ENCODE data around the gene RHOA. TPM values are rescaled to one million over a fixed set of nuclear protein-coding genes. Genes with fewer than 3 reads are reported as not detected.

The RHOA gene
- total RNA-seq, 3 donors from 2014 or later (not counting 1 experiment from before 2014, with no cell fraction given): 342 to 372 (median 370) TPM

DNA sequence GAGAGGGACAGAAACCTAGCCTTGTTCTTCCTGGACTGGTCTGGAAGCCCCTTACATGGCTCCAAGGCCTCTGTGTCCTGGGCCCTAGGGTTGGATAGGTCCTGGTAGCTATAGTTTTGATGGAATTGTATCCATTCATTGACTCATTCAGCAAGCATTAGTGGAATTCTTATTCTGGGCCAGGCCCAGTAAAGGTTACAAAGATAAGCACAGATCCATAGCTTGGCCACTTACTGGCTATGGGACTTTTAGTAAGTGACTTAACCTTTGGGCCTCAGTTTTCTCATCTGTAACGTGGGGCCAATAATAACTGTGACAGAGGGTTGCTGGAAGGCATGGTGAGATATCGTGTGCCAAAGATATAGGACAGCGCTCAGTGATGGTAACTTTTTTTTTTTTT, 44.7 kb upstream of the RHOA start:
- Histone ChIP-seq H3K27ac (ENCODE audit: low read length) (no peak overlapping the region), H3K27me3 (ENCODE audit: control insufficient read depth, insufficient read depth, low read length) (no peaks in the 10 kb centered on the region), H3K4me1 (ENCODE audit: control insufficient read depth, insufficient read depth, low read length) (no peaks in the 10 kb centered on the region), H3K4me3 (ENCODE audit: low read length) (no peak overlapping the region), H3K36me3 (ENCODE audit: control insufficient read depth, insufficient read depth, low read length) (no peaks in the 10 kb centered on the region), H3K9me3 (ENCODE audit: control insufficient read depth, insufficient read depth, low read length) (no peaks in the 10 kb centered on the region)
- no peak for DNase-seq
- no peaks in the 10 kb centered on the region for H3K9me3 Mint-ChIP-seq
- intact Hi-C loops (cut with micrococcal nuclease): no loop called here
- TF ChIP-seq, protein P1, sequence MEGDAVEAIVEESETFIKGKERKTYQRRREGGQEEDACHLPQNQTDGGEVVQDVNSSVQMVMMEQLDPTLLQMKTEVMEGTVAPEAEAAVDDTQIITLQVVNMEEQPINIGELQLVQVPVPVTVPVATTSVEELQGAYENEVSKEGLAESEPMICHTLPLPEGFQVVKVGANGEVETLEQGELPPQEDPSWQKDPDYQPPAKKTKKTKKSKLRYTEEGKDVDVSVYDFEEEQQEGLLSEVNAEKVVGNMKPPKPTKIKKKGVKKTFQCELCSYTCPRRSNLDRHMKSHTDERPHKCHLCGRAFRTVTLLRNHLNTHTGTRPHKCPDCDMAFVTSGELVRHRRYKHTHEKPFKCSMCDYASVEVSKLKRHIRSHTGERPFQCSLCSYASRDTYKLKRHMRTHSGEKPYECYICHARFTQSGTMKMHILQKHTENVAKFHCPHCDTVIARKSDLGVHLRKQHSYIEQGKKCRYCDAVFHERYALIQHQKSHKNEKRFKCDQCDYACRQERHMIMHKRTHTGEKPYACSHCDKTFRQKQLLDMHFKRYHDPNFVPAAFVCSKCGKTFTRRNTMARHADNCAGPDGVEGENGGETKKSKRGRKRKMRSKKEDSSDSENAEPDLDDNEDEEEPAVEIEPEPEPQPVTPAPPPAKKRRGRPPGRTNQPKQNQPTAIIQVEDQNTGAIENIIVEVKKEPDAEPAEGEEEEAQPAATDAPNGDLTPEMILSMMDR (IDR thresholded peaks at IDR 0.05): no peak
- no peak overlapping the region for H3K27ac Mint-ChIP-seq
- no peak for ATAC-seq
- no peaks in the 10 kb centered on the region for H3K36me3 Mint-ChIP-seq
- no peaks in the 10 kb centered on the region for H3K27me3 Mint-ChIP-seq (ENCODE audit: low read depth in 2 of 2)
- WGBS (ENCODE audit: insufficient coverage): 100% methylated on average over 3 of the region's 3 CpGs
- H3K4me1 Mint-ChIP-seq: no peaks in the 10 kb centered on the region
- H3K4me3 Mint-ChIP-seq: no peak overlapping the region

DNA sequence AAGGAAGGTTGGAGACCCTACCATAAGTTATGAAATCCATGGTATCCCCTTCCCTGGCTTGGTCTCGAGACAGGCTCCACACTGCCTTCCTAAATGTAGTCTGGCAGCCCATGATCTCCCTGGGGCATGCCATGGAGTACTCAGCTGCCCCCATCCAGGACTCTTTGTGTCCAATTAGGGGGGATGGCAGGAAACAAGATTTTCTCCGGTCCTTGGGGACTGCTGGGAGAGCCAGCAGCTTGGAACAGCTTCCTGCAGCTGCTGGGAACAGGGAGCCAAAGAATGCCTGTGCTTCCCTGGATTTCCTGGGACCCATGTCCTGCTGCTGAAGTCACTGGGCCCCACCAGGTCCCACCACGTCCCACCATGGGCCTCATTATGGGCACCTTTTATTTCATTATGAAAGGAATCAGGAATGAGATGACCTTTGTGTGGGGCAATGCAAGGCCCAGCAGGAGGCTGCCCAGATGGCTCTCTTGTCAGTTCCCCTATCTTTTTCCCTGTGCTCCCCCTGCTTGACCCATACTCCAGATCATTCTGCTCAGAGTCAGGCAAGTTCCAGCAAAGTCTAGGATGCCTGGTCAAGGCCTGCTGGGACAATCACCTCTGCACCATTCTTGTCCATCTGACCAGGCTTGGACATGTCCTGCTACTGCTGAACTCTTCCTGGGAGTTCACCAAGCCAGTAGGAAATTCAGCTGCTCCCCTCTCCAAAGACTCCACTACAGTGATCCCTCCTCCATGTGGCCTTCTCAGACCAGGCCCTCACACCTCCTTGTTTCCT, 43.3 kb upstream of the RHOA start:
- DNase-seq (no peak), ATAC-seq (no peak)
- Histone ChIP-seq H3K27me3 (ENCODE audit: control insufficient read depth, insufficient read depth, low read length) (no peaks in the 10 kb centered on the region), H3K27ac (ENCODE audit: low read length) (no peak overlapping the region), H3K4me1 (ENCODE audit: control insufficient read depth, insufficient read depth, low read length) (no peaks in the 10 kb centered on the region), H3K4me3 (ENCODE audit: low read length) (no peak overlapping the region), H3K9me3 (ENCODE audit: control insufficient read depth, insufficient read depth, low read length) (no peaks in the 10 kb centered on the region), H3K36me3 (ENCODE audit: control insufficient read depth, insufficient read depth, low read length) (no peaks in the 10 kb centered on the region)
- intact Hi-C loops (cut with micrococcal nuclease): no loop called here
- no peaks in the 10 kb centered on the region for H3K4me1 Mint-ChIP-seq
- H3K36me3 Mint-ChIP-seq: no peaks in the 10 kb centered on the region
- H3K4me3 Mint-ChIP-seq: no peak overlapping the region
- H3K9me3 Mint-ChIP-seq: no peaks in the 10 kb centered on the region
- H3K27ac Mint-ChIP-seq: peak overlapping the region in 1 of 2 donors; percentile 16
- TF ChIP-seq, protein P1 (IDR thresholded peaks at IDR 0.05): no peak
- no peaks in the 10 kb centered on the region for H3K27me3 Mint-ChIP-seq (ENCODE audit: low read depth in 2 of 2)
- WGBS (ENCODE audit: insufficient coverage): 90% methylated on average over 3 of the region's 3 CpGs

DNA sequence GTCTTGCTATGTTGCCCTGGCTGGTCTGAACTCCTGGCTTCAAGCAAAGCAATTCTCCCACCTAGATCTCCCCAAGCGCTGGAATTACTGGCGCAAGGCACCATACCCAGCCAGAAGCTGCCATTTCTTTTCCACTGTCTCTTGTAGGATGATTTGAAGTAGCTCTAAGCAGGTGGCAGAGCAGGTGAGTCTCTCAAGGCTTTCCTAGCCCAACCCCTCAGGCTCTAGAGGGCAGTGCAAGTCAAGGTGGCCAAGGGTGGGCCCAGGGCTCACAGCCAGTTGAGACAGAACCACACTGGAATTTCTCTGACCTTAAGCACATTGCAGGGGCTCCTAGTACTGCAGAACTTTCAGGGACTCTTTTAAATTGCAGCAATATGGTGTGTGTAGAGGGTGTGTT, 42.7 kb upstream of the RHOA start:
- intact Hi-C loops (cut with micrococcal nuclease): no loop called here
- Mint-ChIP-seq H3K27ac (no peak overlapping the region), H3K9me3 (no peaks in the 10 kb centered on the region), H3K4me1 (no peaks in the 10 kb centered on the region), H3K36me3 (no peaks in the 10 kb centered on the region), H3K4me3 (no peak overlapping the region), H3K27me3 (ENCODE audit: low read depth in 2 of 2) (no peaks in the 10 kb centered on the region)
- no peak overlapping the region for H3K27ac ChIP-seq (ENCODE audit: low read length)
- ATAC-seq (no peak), DNase-seq (no peak)
- no peaks in the 10 kb centered on the region for H3K27me3 ChIP-seq (ENCODE audit: control insufficient read depth, insufficient read depth, low read length)
- no peaks in the 10 kb centered on the region for H3K4me1 ChIP-seq (ENCODE audit: control insufficient read depth, insufficient read depth, low read length)
- TF ChIP-seq, protein P1 (IDR thresholded peaks at IDR 0.05): no peak
- H3K9me3 ChIP-seq (ENCODE audit: control insufficient read depth, insufficient read depth, low read length): no peaks in the 10 kb centered on the region
- H3K4me3 ChIP-seq (ENCODE audit: low read length): no peak overlapping the region
- no CpG with 5 or more reads among the region's 2 CpGs for WGBS (ENCODE audit: insufficient coverage)
- no peaks in the 10 kb centered on the region for H3K36me3 ChIP-seq (ENCODE audit: control insufficient read depth, insufficient read depth, low read length)

DNA sequence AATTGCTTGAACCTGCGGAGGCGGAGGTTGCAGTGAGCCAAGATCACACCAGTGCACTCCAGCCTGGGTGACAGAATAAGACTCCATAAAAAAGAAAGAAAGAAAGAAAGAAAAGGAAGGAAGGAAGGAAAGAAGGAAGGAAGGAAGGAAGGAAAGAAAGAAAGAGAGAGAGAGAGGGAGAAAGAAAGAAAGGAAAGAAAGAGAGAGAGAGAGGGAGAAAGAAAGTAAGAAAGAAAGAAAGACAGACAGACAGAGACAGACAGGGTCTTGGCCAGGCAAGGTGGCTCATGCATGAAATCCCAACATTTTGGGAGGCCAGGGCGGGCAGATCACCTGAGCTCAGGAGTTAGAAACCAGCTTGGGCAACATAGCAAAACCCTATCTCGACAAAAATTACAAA, 41.8 kb upstream of the RHOA start:
- Histone ChIP-seq H3K27me3 (ENCODE audit: control insufficient read depth, insufficient read depth, low read length) (no peaks in the 10 kb centered on the region), H3K4me1 (ENCODE audit: control insufficient read depth, insufficient read depth, low read length) (no peaks in the 10 kb centered on the region), H3K36me3 (ENCODE audit: control insufficient read depth, insufficient read depth, low read length) (no peaks in the 10 kb centered on the region), H3K27ac (ENCODE audit: low read length) (no peak overlapping the region), H3K9me3 (ENCODE audit: control insufficient read depth, insufficient read depth, low read length) (no peaks in the 10 kb centered on the region), H3K4me3 (ENCODE audit: low read length) (no peak overlapping the region)
- intact Hi-C loops (cut with micrococcal nuclease): no loop called here
- H3K9me3 Mint-ChIP-seq: no peaks in the 10 kb centered on the region
- DNase-seq (no peak), ATAC-seq (no peak)
- TF ChIP-seq, protein P1 (IDR thresholded peaks at IDR 0.05): no peak
- no peak overlapping the region for H3K27ac Mint-ChIP-seq
- H3K4me1 Mint-ChIP-seq: peaks cover 5% of the 10 kb centered on the region in 2 donors
- H3K27me3 Mint-ChIP-seq (ENCODE audit: low read depth in 2 of 2): no peaks in the 10 kb centered on the region
- no peak overlapping the region for H3K4me3 Mint-ChIP-seq
- no peaks in the 10 kb centered on the region for H3K36me3 Mint-ChIP-seq
- WGBS (ENCODE audit: insufficient coverage): 94% methylated on average over 4 of the region's 4 CpGs
